GM03348 (cell line): ENCODE data around the gene SAFB.
"Not testable (repeated sequence)": the region's sequence is repeated elsewhere in the genome, so short reads cannot be mapped to it uniquely, and the experiment has no call there.

Experiments
- DNase-seq: peaks from one replicate; pipeline ENCODE4 v3.0.0; 2012; ENCODE audit warnings: low spot score

SAFB gene

GRCh38 chr19:5697022-5697889 is 74.4 kb downstream of the SAFB start:
- no peak for DNase-seq

- DNase-seq: no peak
Observed at GRCh38 chr19:5697890-5698634, 75.2 kb downstream of the SAFB start.

GRCh38 chr19:5698635-5699422 is 75.9 kb downstream of the SAFB start:
- DNase-seq: no peak

DNA sequence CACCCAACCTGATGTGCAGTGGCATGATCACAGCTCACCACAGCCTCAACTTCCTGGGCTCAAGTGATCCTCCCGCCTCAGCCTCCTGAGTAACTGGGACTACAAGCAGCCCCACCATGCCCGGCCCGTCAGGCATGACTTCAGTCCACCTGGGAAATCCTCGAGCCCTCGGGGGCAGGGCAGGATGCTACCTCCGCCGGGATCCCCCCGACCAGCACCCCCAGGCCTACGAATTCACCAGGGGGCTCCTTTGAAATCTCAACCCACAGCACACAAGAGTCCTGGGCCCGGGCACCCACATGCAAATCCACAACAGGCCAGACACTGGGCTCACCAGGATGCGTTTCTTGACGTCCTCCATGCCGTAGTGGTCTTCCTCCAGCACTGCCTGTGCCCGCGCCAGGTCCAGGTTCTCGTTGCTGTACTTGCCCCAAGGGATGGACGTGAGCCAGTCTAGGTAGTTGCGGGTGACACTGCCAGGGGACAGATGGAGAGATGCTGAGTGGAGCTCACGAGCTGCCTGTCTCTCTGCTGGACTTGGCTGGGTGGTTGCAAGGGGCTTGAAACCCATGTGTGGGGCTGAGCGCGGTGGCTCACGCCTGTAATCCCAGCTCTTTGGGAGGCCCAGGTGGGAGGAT is 77.7 kb downstream of the SAFB start:
- DNase-seq: no peak

DNA sequence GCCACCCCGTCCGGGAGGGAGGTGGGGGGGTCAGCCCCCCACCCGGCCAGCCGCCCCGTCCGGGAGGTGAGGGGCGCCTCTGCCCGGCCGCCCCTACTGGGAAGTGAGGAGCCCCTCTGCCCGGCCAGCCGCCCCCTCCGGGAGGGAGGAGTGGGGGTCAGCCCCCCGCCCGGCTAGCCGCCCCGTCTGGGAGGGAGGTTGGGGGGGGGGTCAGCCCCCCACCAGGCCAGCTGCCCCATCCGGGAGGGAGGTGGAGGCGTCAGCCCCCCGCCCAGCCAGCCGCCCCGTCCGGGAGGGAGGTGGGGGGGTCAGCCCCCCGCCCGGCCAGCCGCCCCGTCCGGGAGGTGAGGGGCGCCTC is 79.1 kb downstream of the SAFB start:
- DNase-seq: not testable (repeated sequence)

- DNase-seq: no peak
Observed at GRCh38 chr19:5703819-5704818, 81.2 kb downstream of the SAFB start.

DNA sequence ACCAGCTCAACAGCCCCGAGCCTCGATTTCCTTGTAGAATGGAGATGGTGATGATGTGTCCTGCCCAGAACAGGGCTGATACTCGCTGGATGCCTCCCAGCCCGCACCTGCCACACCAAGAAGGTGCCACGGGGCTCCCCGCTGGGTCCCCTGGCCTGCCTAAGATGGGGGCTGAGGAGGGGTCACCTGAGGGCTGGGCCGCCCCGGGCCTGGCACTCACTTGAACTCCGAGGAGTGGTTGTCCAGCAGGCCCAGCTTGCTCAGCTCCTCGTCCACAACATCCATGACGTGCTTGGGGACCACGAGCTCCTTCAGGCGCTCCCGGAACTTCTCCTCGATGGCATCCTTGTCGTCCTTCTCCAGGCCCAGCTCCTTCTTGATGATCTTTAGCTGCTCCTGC is 82.7 kb downstream of the SAFB start:
- DNase-seq: no peak

GRCh38 chr19:5706876-5707573 is 84.1 kb downstream of the SAFB start:
- no peak for DNase-seq

DNA sequence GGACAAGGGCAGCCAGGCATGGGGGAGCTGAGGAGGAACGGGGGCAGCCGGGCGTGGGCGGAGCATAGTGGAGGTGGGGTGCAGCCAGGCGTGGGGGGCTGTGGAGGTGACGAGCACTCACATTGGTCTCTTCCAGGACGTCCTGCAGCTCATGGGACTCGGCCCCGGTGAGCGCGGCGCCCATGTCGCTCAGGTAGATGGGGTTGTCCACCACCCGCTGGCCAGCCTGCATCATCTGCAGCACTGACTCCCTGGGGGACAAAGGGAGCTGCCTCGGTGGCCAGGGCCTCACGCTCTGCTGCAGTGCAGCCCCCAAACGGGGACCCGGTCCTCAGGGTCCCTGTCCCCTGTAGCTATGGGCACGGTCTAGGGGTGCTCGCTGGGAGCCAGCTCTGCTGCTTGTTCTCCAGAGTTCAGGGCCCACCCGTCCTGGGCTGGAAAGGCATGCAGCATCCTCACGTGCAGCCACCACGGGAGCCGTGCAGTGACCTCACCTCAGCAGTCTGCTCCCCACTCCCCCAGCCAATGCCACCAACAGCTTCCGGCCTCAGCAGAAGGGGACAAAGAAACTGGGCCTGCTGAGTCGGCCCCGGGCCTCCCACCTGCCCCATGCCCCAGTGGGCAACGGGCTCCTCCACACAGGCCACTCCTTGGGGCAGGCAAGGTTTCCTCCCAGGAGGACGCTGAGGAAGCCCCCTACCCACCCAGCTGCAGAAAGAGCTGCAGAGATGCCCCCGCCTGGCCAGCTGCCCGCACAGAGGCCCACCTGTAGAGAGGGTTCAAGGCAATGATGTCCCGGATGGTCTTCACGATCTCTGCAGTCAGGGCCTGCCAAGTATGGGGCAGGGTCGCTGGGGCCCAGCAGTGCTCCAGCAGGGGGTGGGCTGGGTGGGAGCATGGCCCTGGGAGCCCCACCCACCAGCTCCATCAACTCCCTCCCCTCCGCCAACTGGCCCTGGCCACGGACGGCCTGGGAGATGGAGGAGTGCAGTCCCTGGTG is 85.0 kb downstream of the SAFB start:
- DNase-seq: no peak

GRCh38 chr19:5711025-5711424 is 88.1 kb downstream of the SAFB start:
- DNase-seq: no peak

DNA sequence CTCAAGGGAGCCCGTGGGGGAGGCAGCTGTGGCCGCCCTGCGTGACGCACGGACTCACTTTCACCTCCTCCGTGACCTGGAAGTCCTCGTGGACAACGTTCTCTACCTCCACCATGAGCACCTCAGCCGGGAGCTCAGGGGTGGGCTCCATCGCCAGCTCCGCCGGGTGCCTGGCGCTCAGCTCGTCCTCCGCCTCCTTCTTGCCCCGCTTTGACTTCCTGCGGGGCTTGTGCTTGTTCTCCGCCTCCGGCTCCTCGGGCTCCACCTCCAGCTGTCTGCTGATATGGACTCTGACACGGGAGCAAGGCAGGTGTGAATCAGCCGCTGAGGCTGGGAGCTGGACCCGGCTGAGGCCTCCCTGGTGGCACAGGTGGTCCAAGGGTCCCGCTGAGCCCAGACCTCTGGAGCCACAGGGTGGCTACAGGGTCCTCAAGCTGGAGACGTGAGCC is 88.9 kb downstream of the SAFB start:
- DNase-seq: no peak

GRCh38 chr19:5713228-5713627 is 90.3 kb downstream of the SAFB start:
- DNase-seq: no peak

GRCh38 chr19:5714816-5715215 is 91.9 kb downstream of the SAFB start:
- no peak for DNase-seq

DNA sequence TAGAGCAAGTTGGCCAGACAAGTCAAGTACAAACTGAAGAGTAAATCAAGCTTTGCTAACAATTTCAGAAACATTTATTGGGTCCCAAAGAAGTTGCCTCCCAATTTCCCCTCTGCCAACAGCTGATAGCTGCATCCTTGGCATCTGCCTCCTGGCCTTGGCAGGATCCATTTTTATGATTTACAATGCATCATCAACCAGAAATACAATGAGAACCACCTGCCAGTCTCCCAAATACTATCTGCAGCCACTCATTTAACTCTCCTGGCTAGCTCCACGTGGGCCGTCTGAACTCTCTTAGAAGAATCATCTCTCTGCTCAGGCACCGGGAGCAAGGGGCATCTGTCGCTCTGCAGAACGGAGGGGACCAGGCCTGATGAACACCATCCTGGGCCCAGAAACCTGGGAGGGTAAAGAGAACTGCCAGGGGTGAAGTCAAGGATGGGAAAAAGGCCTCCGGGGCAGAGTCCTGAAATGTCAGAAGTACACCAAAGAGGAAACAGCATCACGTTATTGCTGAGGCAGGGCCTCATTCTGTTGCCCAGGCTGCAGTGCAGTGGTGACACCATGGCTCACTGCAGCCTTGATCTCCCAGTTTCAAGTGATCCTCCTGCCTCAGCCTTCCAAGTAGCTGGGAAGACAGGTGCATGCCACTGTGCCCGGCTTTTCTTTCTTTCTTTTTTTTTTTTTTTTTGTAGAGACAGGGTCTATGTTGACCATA is 94.5 kb downstream of the SAFB start:
- DNase-seq: no peak
